ENCODE data around the gene DCUN1D2. TPM values are rescaled to one million over a fixed set of nuclear protein-coding genes. Genes with fewer than 3 reads are reported as not detected.
A peak's percentile ranks its signal among the peaks of the same experiment; 100 is the strongest.
"Not testable (repeated sequence)": the region's sequence is repeated elsewhere in the genome, so short reads cannot be mapped to it uniquely, and the experiment has no call there.

The DCUN1D2 gene
- total RNA-seq, 4 donors from 2014 or later = 8.7 to 51.7 (median 18.3) TPM

DNA sequence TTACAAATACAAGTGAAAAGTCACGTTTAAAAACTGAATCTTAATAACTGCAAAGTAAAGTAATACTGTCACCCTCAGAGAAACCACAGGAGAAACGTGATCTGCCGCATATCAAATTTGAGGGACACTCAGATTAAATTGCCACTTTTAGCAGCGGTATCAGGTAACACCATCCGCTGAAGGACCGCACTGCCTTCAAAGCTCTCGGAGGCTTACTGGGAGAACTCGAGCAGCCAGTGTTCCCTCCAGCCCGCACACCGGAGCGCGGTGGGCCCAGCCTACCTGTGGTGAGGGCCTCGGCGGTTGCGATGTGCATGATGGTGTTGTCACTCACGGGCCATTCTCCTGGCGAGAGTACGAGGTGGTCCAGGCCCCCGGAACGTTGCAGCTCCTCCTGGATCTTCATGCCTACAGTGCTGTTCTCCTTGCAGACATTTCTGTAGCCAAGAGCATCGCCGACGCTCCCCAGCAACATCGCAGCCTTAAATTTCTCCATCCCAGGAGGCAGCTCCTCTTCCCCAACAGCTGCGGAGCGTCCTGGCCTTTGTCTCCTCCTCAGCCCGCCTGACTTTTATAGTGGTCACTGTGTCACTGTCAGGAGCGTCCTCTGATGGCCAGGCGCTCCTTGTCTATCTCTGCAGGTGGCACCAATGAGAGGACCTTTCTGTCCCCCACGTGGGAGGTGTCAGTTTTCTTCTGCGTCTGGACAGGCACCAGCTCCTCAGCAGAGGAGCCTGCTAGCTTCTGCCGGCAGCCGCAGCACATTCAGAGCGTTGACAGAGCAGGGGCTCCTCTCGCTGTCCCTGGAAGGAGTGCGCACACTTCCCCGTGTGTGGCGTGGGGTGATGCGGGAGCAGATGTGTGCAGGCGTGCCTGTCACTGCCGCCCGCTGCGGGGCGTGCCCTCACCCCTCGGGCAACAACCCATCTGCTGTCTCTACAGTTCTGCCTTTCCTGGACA is 37.3 kb downstream of the DCUN1D2 start, which contains the start of gene ADPRHL1:
Gene ADPRHL1, minus strand, starts transcription at position 547 of the 960 bp plus-strand sequence. Its CDS starts 51 bp downstream, at position 496.
- no peak within 1 kb of the TSS for H3K4me3 ChIP-seq
- TF ChIP-seq, protein P1, sequence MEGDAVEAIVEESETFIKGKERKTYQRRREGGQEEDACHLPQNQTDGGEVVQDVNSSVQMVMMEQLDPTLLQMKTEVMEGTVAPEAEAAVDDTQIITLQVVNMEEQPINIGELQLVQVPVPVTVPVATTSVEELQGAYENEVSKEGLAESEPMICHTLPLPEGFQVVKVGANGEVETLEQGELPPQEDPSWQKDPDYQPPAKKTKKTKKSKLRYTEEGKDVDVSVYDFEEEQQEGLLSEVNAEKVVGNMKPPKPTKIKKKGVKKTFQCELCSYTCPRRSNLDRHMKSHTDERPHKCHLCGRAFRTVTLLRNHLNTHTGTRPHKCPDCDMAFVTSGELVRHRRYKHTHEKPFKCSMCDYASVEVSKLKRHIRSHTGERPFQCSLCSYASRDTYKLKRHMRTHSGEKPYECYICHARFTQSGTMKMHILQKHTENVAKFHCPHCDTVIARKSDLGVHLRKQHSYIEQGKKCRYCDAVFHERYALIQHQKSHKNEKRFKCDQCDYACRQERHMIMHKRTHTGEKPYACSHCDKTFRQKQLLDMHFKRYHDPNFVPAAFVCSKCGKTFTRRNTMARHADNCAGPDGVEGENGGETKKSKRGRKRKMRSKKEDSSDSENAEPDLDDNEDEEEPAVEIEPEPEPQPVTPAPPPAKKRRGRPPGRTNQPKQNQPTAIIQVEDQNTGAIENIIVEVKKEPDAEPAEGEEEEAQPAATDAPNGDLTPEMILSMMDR (IDR thresholded peaks at IDR 0.05) = no peak
- TF ChIP-seq POLR2A (IDR thresholded peaks at IDR 0.05) (no peak), POLR2AphosphoS5 (IDR thresholded peaks at IDR 0.05) (no peak), EP300 (IDR thresholded peaks at IDR 0.05) (no peak)
- H3K27me3 ChIP-seq = no peaks in the 10 kb centered on the region
- H3K36me3 ChIP-seq = peaks cover 32% of the 10 kb centered on the region
- WGBS = 87% methylated on average over 33 of the region's 45 CpGs
- peaks cover 15% of the 10 kb centered on the region for H3K4me1 ChIP-seq
- no peaks in the 10 kb centered on the region for H3K9me3 ChIP-seq
- DNase-seq (ENCODE audit: low spot score in 2 of 2) = no peak
- H3K27ac ChIP-seq = peak within 1 kb of the TSS; percentile 14

DNA sequence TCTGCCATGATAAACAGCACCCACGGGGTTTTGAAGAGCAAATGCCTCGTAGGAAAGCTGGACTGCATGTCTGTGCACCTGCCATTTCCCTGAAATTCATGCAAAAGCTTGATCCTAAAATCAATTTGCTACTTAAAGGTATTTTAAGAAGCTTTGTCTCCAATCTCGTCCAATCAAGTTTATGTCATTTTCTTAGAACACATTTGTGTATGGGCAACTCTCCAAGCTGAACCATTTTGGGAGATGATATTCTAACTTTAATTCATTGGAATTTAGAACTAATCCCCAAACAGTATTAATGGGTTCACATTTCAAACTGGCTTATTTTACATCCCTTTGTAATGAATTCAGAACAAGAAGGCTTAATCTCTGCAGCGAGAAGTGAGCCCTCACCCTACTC is 38.0 kb downstream of the DCUN1D2 start:
- Histone ChIP-seq H3K27ac (no peak overlapping the region), H3K27me3 (no peaks in the 10 kb centered on the region), H3K9me3 (no peaks in the 10 kb centered on the region), H3K4me3 (no peak overlapping the region), H3K36me3 (peaks cover 25% of the 10 kb centered on the region), H3K4me1 (peaks cover 15% of the 10 kb centered on the region)
- TF ChIP-seq, protein P1 (IDR thresholded peaks at IDR 0.05) = no peak
- TF ChIP-seq POLR2AphosphoS5 (IDR thresholded peaks at IDR 0.05) (no peak), EP300 (IDR thresholded peaks at IDR 0.05) (no peak), POLR2A (IDR thresholded peaks at IDR 0.05) (no peak)
- no peak for DNase-seq (ENCODE audit: low spot score in 2 of 2)
- WGBS = 84% methylated on average over 4 of the region's 4 CpGs

DNA sequence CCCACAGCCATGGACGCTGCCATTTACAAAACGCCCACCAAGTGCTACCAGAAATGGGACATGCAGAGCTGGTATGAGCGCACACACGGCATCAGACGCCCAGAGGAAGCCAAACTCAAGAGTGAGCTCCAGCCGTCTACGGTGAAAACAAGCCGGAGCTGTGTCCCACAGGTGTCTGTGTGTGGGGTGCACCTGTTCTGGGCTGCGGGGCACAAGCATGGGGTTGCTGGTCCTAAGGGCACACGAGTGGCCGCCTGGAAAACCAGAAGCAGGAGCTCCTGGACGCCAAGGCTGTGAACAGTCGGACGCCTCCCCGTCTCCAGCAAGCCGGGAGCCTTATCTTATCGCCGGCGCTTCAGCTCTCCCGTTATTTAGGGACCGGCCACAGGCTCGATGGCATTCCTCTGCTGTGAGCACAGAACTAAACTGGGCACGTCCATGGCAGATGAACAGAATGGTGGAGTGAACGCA is 38.5 kb downstream of the DCUN1D2 start:
- H3K27me3 ChIP-seq = no peaks in the 10 kb centered on the region
- WGBS = 94% methylated on average over 24 of the region's 24 CpGs
- no peak overlapping the region for H3K4me3 ChIP-seq
- no peak for DNase-seq (ENCODE audit: low spot score in 2 of 2)
- peaks cover 21% of the 10 kb centered on the region for H3K36me3 ChIP-seq
- TF ChIP-seq POLR2A (IDR thresholded peaks at IDR 0.05) = no peak
- TF ChIP-seq, protein P1 (IDR thresholded peaks at IDR 0.05) = no peak
- H3K9me3 ChIP-seq = no peaks in the 10 kb centered on the region
- no peak overlapping the region for H3K27ac ChIP-seq
- H3K4me1 ChIP-seq = peaks cover 15% of the 10 kb centered on the region

DNA sequence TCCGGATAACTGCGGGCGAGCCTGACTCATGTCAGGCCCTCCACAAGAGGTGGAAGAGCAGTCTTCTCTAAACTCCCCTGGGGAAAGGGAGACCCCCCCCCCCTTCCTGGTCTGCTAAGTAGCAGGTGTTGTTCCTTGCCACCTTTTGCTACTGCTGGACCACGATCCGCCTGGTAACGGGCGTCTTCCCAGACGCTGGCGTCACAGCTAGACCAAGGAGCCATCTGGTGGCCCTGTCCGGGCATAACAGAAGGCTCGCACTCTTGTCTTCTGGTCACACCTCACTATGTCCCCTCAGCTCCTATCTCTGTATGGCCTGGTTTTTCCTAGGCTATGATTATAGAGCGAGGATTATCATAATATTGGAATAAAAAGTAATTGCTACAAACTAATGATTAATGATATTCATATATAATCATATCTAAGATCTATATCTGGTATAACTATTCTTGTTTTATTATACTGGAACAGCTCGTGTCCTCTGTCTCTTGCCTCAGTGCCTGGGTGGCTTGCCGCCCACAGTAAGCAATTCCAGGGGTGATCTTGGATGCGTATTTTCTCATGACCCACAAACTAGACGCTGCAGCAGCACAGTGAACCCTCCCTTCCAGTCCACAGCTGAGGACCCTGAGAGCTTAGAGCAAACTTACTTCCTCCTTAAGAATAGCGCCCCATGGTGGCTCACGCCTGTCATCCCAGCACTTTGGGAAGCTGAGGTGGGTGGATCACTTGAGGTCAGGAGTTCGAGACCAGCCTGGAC is 39.5 kb downstream of the DCUN1D2 start:
- H3K36me3 ChIP-seq = peaks cover 15% of the 10 kb centered on the region
- H3K27me3 ChIP-seq; H3K27ac ChIP-seq; DNase-seq (ENCODE audit: low spot score in 2 of 2); H3K9me3 ChIP-seq; H3K4me3 ChIP-seq: not testable (repeated sequence)
- peaks cover 15% of the 10 kb centered on the region for H3K4me1 ChIP-seq
- TF ChIP-seq, protein P1 (IDR thresholded peaks at IDR 0.05) = peak in 1 of 2 donors; percentile 24
- 69% methylated on average over 16 of the region's 19 CpGs for WGBS

DNA sequence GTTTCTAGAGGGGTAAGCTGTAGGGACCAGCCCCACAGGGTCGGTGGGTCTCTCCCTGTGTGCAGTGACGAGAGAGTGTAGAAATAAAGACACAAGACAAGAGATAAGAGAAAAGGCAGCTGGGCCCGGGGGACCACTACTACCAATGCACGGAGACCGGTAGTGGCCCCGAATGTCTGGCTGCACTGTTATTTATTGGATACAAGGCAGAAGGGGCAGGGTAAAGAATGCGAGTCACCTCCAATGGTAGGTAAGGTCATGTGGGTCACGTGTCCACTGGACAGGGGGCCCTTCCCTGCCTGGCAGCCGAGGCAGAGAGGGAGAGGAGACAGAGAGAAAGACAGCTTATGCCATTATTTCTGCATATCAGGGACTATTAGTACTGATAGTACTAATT is 40.2 kb downstream of the DCUN1D2 start:
- not testable (repeated sequence) for H3K9me3 ChIP-seq; H3K27ac ChIP-seq; H3K27me3 ChIP-seq; H3K4me3 ChIP-seq; DNase-seq (ENCODE audit: low spot score in 2 of 2); H3K36me3 ChIP-seq
- WGBS = 93% methylated on average over 9 of the region's 9 CpGs
- peaks cover 15% of the 10 kb centered on the region for H3K4me1 ChIP-seq
